ENCODE data around the gene SMARCD3. TPM values are rescaled to one million over a fixed set of nuclear protein-coding genes. Genes with fewer than 3 reads are reported as not detected.
A peak's percentile ranks its signal among the peaks of the same experiment; 100 is the strongest.

SMARCD3 gene
- total and polyA plus RNA-seq, 9 of the 15 experiments (the other 6 are each of a cell fraction or from before 2014, with no cell fraction given): 0.43 to 3.6 (median 2.6) TPM

DNA sequence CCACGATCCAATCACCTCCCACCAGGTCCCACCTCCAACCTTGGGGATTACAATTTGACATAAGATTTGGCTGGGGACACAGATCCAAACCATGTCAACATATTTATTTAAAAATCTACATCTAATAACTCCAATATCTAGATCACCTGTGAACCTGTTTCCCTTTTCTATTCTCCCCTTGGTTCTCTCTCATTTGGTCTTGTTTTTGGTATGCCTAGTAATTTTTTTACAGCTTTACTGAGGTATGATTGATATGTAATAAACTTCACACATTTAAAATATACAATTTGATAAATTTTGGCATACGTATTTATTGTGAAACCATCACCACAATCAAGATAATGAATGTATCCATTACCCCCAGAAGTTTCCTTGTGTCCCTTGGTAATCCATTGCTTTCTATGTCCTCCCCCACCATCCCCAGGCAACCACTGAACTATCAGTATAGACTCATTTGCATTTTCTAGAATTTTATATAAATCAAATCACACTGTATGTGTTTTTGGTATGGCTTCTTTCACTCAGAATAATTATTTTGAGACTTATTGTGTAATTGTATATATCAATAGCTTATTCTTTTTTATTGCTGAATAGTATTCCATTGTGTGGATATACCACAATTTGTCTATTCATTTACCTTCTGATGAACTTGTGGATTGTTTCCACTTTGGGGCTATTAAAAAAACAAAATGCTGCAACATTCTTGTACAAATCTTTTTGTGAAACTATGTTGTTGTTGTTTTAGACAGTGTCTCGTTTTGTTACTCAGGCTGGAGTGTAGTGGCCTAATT lies 47.9 kb upstream of the SMARCD3 start:
- Histone ChIP-seq H3K9me1 (ENCODE audit: control insufficient read depth, insufficient read depth, low read length) (no peaks in the 10 kb centered on the region), H3K79me2 (ENCODE audit: control insufficient read depth, insufficient read depth, low read length) (no peaks in the 10 kb centered on the region), H4K20me1 (replicated peaks; ENCODE audit: control insufficient read depth, insufficient read depth, low read length) (no peaks in the 10 kb centered on the region), H3K27me3 (ENCODE audit: control insufficient read depth in 2 of 2, insufficient read depth in 2 of 2, low read length in 2 of 2) (peaks cover 15 to 32% of the 10 kb centered on the region in 2 experiments), H3K4me3 (no peak overlapping the region), H2AFZ (ENCODE audit: low read depth, low read length) (no peak overlapping the region), H3K9ac (ENCODE audit: insufficient read depth in 1 of 2, low read depth in 2 of 2, low read length in 2 of 2) (no peak overlapping the region), H3K4me2 (ENCODE audit: insufficient read depth, low read length) (no peak overlapping the region), H3K27ac (ENCODE audit: extremely low read depth, low read depth, low read length) (no peak overlapping the region), H3K9me3 (replicated peaks; ENCODE audit: control insufficient read depth, insufficient read depth, low read depth, low read length) (no peaks in the 10 kb centered on the region; the same call in 1 of the 2 replicates), H3K36me3 (ENCODE audit: control insufficient read depth, insufficient read depth, low read length) (no peaks in the 10 kb centered on the region), H3K4me1 (replicated peaks in 1 of 2; ENCODE audit: control insufficient read depth in 2 of 2, insufficient read depth in 2 of 2, low read length in 2 of 2) (no peaks in the 10 kb centered on the region)
- no TSS peak for BruUV-seq (replicated peaks)
- no peak for FAIRE-seq
- TF ChIP-seq ZNF146 (CRISPR knock-in tag; IDR thresholded peaks at IDR 0.05; ENCODE audit: unreplicated experiment): peak; percentile 14
- no peak for TF ChIP-seq ZNF354B (CRISPR knock-in tag; IDR thresholded peaks at IDR 0.05)
- TF ChIP-seq, protein P1, sequence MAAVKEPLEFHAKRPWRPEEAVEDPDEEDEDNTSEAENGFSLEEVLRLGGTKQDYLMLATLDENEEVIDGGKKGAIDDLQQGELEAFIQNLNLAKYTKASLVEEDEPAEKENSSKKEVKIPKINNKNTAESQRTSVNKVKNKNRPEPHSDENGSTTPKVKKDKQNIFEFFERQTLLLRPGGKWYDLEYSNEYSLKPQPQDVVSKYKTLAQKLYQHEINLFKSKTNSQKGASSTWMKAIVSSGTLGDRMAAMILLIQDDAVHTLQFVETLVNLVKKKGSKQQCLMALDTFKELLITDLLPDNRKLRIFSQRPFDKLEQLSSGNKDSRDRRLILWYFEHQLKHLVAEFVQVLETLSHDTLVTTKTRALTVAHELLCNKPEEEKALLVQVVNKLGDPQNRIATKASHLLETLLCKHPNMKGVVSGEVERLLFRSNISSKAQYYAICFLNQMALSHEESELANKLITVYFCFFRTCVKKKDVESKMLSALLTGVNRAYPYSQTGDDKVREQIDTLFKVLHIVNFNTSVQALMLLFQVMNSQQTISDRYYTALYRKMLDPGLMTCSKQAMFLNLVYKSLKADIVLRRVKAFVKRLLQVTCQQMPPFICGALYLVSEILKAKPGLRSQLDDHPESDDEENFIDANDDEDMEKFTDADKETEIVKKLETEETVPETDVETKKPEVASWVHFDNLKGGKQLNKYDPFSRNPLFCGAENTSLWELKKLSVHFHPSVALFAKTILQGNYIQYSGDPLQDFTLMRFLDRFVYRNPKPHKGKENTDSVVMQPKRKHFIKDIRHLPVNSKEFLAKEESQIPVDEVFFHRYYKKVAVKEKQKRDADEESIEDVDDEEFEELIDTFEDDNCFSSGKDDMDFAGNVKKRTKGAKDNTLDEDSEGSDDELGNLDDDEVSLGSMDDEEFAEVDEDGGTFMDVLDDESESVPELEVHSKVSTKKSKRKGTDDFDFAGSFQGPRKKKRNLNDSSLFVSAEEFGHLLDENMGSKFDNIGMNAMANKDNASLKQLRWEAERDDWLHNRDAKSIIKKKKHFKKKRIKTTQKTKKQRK (IDR thresholded peaks at IDR 0.05; ENCODE audit: borderline replicate concordance, low read depth, low read length): no peak
- no peak for TF ChIP-seq CHD4 (IDR thresholded peaks at IDR 0.05; ENCODE audit: insufficient read depth, insufficient replicate concordance, low read depth, low read length, poor library complexity, severe bottlenecking)
- peak; percentile 29 for TF ChIP-seq RBM25 (IDR thresholded peaks at IDR 0.05; ENCODE audit: low read depth, low read length, severe bottlenecking)
- whole genome bisulfite sequencing (ENCODE audit: insufficient coverage, low coverage, missing lambda C conversion rate): 3% methylated on average over 3 of the region's 3 CpGs
- no peak for ATAC-seq
- ChIA-PET CTCF (ENCODE audit: low intra/inter-chr PET ratio) (no interaction called here), POLR2A (no interaction called here)
- no peak for DNase-seq (ENCODE audit: extremely low read depth in 1 of 4, low spot score in 3 of 4)
- intact Hi-C loops (cut with micrococcal nuclease): no loop called here
- in situ Hi-C loops (cut with MboI): no loop called here

Data from K562 (cell line).